Peyer's patch (tissue), 4 donors: ENCODE results near the gene RPL6. TPM values are rescaled to one million over a fixed set of nuclear protein-coding genes. Genes with fewer than 3 reads are reported as not detected.
"Not testable (repeated sequence)": the region's sequence is repeated elsewhere in the genome, so short reads cannot be mapped to it uniquely, and the experiment has no call there.

Experiments used
- DNase-seq, 3 donors: peaks; one replicate each; pipeline ENCODE4 v3.0.0-alpha.2; 2017 to 2019
- H3K27ac ChIP-seq, 4 donors: fragments of 200-600 bp; sonication (generic); one replicate each; pipeline ENCODE4 v1.5.1; 2016 to 2019
- H3K27me3 ChIP-seq, 2 donors: fragments of 200-600 bp; sonication (generic); one replicate each; pipeline ENCODE4 v1.5.1; 2019
- H3K36me3 ChIP-seq, 3 donors: fragments of 200-600 bp; sonication (generic); one replicate each; pipeline ENCODE4 v1.5.1; 2016 to 2019
- H3K4me1 ChIP-seq, 4 donors: fragments of 200-600 bp; sonication (generic); one replicate each; pipeline ENCODE4 v1.5.1; 2016 to 2019
- H3K4me3 ChIP-seq, 4 donors: fragments of 200-600 bp; sonication (generic); 1 replicate in 3 of 4; 2 replicates in 1 of 4; pipeline ENCODE4 v1.5.1; 2016 to 2019; ENCODE audit warnings: mild to moderate bottlenecking in 1 of 4
- H3K9me3 ChIP-seq, 4 donors: fragments of 200-600 bp; sonication (generic); one replicate each; pipeline ENCODE4 v1.5.1; 2016 to 2019; ENCODE audit warnings: mild to moderate bottlenecking in 1 of 4
- CTCF ChIP-seq, 6 experiments: fragments of 450-650 bp in 4 of 6; fragments of 200-600 bp in 2 of 6; sonication (generic) in 1 of 6; IDR thresholded peaks; one replicate each; pipeline ENCODE4 v1.5.1; 2017 to 2019; ENCODE audit warnings: antibody characterized with exemption in 6 of 6, mild to moderate bottlenecking in 3 of 6, moderate library complexity in 1 of 6
- POLR2A ChIP-seq, 2 donors: fragments of 450-650 bp; IDR thresholded peaks; one replicate each; pipeline ENCODE4 v1.5.1; 2017; ENCODE audit warnings: antibody characterized with exemption in 2 of 2, mild to moderate bottlenecking in 2 of 2, moderate library complexity in 2 of 2
- total RNA-seq, 4 donors: library from RNA; depleted of rRNA; stranded (reverse); fragments of >200 nt; gene quantifications; one replicate each; pipeline ENCODE4 v1.1.0, GENCODE V29; 2016

The RPL6 gene
- total RNA-seq, 4 donors from 2014 or later = 448 to 1,258 (median 570) TPM

DNA sequence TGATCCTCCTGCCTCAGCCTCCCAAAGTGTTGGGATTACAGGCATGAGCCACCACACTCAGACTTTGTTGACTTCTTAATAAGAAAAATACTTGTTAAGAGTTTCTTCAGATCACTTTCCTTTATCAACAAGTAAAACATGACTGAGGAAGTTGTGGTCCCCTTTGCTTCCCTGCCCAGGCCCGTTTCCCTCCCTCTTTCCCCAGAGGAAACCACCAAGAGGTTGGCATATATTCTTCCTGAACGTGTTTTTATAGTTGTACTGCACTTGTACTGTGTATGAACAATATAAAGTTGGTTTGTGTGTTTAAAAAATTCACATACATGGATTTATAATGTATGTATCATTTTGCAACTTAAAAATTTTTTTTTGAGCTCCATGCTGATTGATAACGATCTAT lies 37.7 kb upstream of the RPL6 start:
- no peak for DNase-seq
- TF ChIP-seq POLR2A (IDR thresholded peaks at IDR 0.05) = no peak
- TF ChIP-seq CTCF (IDR thresholded peaks at IDR 0.05) = no peak
- no peaks in the 10 kb centered on the region for H3K9me3 ChIP-seq
- peaks cover 0 to 66% (median 0%) of the 10 kb centered on the region in 3 donors for H3K36me3 ChIP-seq
- no peak overlapping the region for H3K4me3 ChIP-seq
- H3K27me3 ChIP-seq = no peaks in the 10 kb centered on the region
- no peak overlapping the region for H3K27ac ChIP-seq
- no peaks in the 10 kb centered on the region for H3K4me1 ChIP-seq

DNA sequence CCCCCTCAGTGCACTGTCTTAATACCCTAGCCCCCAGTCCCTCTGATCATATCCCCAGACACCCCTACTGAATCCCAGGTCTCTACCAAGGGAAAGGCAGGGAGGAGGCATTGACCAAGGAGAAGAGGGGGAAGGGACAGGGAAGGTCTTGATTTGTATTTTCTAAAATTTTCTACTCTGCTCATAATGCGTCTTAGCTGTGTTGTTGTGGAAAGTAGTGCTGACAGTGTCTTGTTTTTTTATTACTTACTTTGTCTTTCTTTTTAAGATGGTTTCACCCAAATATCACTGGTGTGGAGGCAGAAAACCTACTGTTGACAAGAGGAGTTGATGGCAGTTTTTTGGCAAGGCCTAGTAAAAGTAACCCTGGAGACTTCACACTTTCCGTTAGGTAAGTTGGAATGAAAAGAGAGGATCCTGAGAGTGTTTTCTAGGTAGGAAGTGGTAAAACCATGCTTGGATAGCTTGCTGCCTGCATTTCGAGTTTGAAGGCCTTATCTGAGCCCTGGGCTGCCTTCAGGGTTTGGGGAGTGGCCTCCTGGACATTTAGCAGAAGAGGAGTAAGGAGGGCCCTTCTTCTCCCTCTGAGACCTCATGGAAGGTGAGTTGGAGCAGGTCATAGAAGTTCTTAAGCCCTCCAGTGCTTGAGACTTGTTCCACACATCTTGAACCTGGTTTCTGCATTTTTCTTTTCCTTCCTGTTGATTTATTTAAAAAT lies 36.8 kb upstream of the RPL6 start:
- H3K4me1 ChIP-seq = no peaks in the 10 kb centered on the region
- no peak overlapping the region for H3K4me3 ChIP-seq
- no peaks in the 10 kb centered on the region for H3K27me3 ChIP-seq
- no peak for DNase-seq
- peaks cover 0 to 57% (median 0%) of the 10 kb centered on the region in 3 donors for H3K36me3 ChIP-seq
- no peaks in the 10 kb centered on the region for H3K9me3 ChIP-seq
- H3K27ac ChIP-seq = no peak overlapping the region
- TF ChIP-seq CTCF (IDR thresholded peaks at IDR 0.05) (no peak), POLR2A (IDR thresholded peaks at IDR 0.05) (no peak)

GRCh38 chr12:112443916-112444315 lies 34.5 kb upstream of the RPL6 start:
- Histone ChIP-seq H3K27me3 (no peaks in the 10 kb centered on the region), H3K4me3 (no peak overlapping the region), H3K9me3 (no peaks in the 10 kb centered on the region), H3K27ac (no peak overlapping the region), H3K4me1 (no peaks in the 10 kb centered on the region), H3K36me3 (peaks cover 0 to 37% (median 0%) of the 10 kb centered on the region in 3 donors)
- DNase-seq = no peak
- TF ChIP-seq POLR2A (IDR thresholded peaks at IDR 0.05) (no peak), CTCF (IDR thresholded peaks at IDR 0.05) (no peak)

DNA sequence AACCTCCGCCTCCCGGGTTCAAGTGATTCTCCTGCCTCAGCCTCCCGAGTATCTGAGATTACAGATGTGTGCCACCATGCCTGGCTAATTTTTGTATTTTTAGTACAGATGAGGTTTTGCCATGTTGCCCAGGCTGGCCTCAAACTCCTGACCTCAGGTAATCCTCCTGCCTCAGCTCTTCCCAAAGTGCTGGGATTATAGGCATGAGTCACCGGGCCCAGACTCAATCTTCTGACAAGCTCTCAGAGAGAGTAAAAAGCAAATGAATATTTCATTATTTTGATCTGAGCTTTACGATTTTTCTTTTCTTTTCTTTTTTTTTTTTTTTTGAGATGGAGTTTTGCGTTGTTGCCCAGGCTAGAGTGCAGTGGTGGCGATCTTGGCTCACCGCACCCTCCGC lies 31.2 kb upstream of the RPL6 start:
- not testable (repeated sequence) for H3K27ac ChIP-seq, H3K4me3 ChIP-seq, H3K27me3 ChIP-seq, H3K36me3 ChIP-seq, H3K9me3 ChIP-seq, DNase-seq, H3K4me1 ChIP-seq

DNA sequence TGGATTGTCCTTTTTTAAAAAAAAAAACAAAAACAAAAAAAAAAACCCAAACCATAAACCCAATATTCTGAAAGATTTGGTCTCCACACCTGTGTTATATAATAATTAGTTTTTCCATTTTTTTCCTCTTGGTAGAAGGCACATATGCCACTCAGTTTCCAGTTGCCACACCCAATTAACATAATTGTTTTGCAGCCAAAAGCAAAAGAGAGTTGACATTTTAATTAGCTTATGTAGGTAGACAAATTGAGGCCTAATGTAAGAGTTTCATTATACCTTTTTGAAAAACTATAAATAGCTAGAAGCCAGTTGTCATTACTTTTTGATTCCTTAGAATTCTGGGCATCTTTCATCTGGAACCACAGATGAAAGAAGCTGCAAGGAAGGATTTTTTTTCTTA lies 30.4 kb upstream of the RPL6 start:
- no peaks in the 10 kb centered on the region for H3K4me1 ChIP-seq
- no peaks in the 10 kb centered on the region for H3K9me3 ChIP-seq
- no peak overlapping the region for H3K4me3 ChIP-seq
- no peak overlapping the region for H3K27ac ChIP-seq
- H3K36me3 ChIP-seq = peaks cover 0 to 1% (median 0%) of the 10 kb centered on the region in 3 donors
- TF ChIP-seq CTCF (IDR thresholded peaks at IDR 0.05) (no peak), POLR2A (IDR thresholded peaks at IDR 0.05) (no peak)
- no peaks in the 10 kb centered on the region for H3K27me3 ChIP-seq
- no peak for DNase-seq

- DNase-seq, H3K4me1 ChIP-seq, H3K4me3 ChIP-seq, H3K27ac ChIP-seq, H3K36me3 ChIP-seq, H3K27me3 ChIP-seq, H3K9me3 ChIP-seq: not testable (repeated sequence)
Measured at GRCh38 chr12:112438645-112439044, 29.2 kb upstream of the RPL6 start.

- no peak overlapping the region for H3K27ac ChIP-seq
- no peaks in the 10 kb centered on the region for H3K4me1 ChIP-seq
- TF ChIP-seq POLR2A (IDR thresholded peaks at IDR 0.05) (no peak), CTCF (IDR thresholded peaks at IDR 0.05) (no peak)
- no peak for DNase-seq
- no peaks in the 10 kb centered on the region for H3K9me3 ChIP-seq
- H3K36me3 ChIP-seq = no peaks in the 10 kb centered on the region
- H3K27me3 ChIP-seq = no peaks in the 10 kb centered on the region
- H3K4me3 ChIP-seq = no peak overlapping the region
Measured at GRCh38 chr12:112433551-112433950, 24.1 kb upstream of the RPL6 start.
